ENCODE results near the gene ERV3-1.

GRCh38 chr7:65002972-65003585 lies 3.4 kb downstream of the ERV3-1 start:
- TF ChIP-seq POLR2A (IDR thresholded peaks at IDR 0.05) (no peak), CTCF (IDR thresholded peaks at IDR 0.05) (no peak)
